NCI-H146 (cell line): ENCODE data around the gene MRPS18A.
A peak's percentile ranks its signal among the peaks of the same experiment; 100 is the strongest.

Experiments used
- DNase-seq: peaks from one replicate; lab custom pipeline; 2025; lab: John Stamatoyannopoulos, UW

The MRPS18A gene

GRCh38 chr6:43687437-43688347, at the start of gene MRPS18A:
Gene MRPS18A, minus strand, starts transcription at chr6:43687791. Its CDS starts 12 bp downstream, at chr6:43687779.
- DNase-seq: peak; percentile 88

- DNase-seq: no peak
Observed at GRCh38 chr6:43736844-43737243, 49.3 kb upstream of the MRPS18A start.

GRCh38 chr6:43736211-43736786, 48.7 kb upstream of the MRPS18A start:
- no peak for DNase-seq

GRCh38 chr6:43735642-43736199, 48.1 kb upstream of the MRPS18A start:
- no peak for DNase-seq

- DNase-seq: no peak
Observed at GRCh38 chr6:43734294-43734665, 46.7 kb upstream of the MRPS18A start.

- DNase-seq: no peak
Observed at GRCh38 chr6:43733471-43734293, 46.1 kb upstream of the MRPS18A start.

- no peak for DNase-seq
Observed at GRCh38 chr6:43730634-43731033, 43.0 kb upstream of the MRPS18A start.

GRCh38 chr6:43729537-43729936, 41.9 kb upstream of the MRPS18A start:
- DNase-seq: no peak

GRCh38 chr6:43728586-43728985, 41.0 kb upstream of the MRPS18A start:
- no peak for DNase-seq

GRCh38 chr6:43727634-43728033, 40.0 kb upstream of the MRPS18A start:
- no peak for DNase-seq

- DNase-seq: no peak
Observed at GRCh38 chr6:43725643-43726580, 38.3 kb upstream of the MRPS18A start.

- DNase-seq: no peak
Observed at GRCh38 chr6:43724914-43725642, 37.5 kb upstream of the MRPS18A start.

GRCh38 chr6:43724354-43724753, 36.8 kb upstream of the MRPS18A start:
- no peak for DNase-seq

- DNase-seq: peak; percentile 88
Observed at GRCh38 chr6:43723737-43724295, 36.2 kb upstream of the MRPS18A start.

GRCh38 chr6:43722920-43723545, 35.4 kb upstream of the MRPS18A start:
- DNase-seq: no peak

- no peak for DNase-seq
Observed at GRCh38 chr6:43720999-43721398, 33.4 kb upstream of the MRPS18A start.

- DNase-seq: no peak
Observed at GRCh38 chr6:43719511-43719910, 31.9 kb upstream of the MRPS18A start.

GRCh38 chr6:43718387-43719105, 31.0 kb upstream of the MRPS18A start:
- no peak for DNase-seq

GRCh38 chr6:43717822-43718221, 30.2 kb upstream of the MRPS18A start:
- no peak for DNase-seq
